GM23338 (cell line): Measurements from ENCODE around the gene C2orf68. TPM values are rescaled to one million over a fixed set of nuclear protein-coding genes. Genes with fewer than 3 reads are reported as not detected.

Experiments used
- ATAC-seq: fragments of 200-7000 bp; cut with Tn5 transposase; 3 replicates; pipeline ENCODE4 v1.9.1; 2020
- DNase-seq: peaks from one replicate; pipeline ENCODE4 v3.0.0-alpha.2; 2015; ENCODE audit warnings: low spot score
- H2AFZ ChIP-seq: fragments of 200-600 bp; sonication (generic); 2 replicates; pipeline ENCODE4 v1.8.0; 2016; ENCODE audit warnings: antibody characterized with exemption, mild to moderate bottlenecking, moderate library complexity
- H3F3A ChIP-seq: fragments of 200-600 bp; sonication (generic); replicated peaks from 2 replicates; pipeline ENCODE4 v1.8.0; 2017; ENCODE audit warnings: antibody characterized with exemption, mixed run types, low read depth
- H3K27ac ChIP-seq: fragments of 200-600 bp; sonication (generic); 2 replicates; pipeline ENCODE4 v1.6.1; 2016; ENCODE audit warnings: low read depth
- H3K27me3 ChIP-seq: fragments of 200-600 bp; sonication (generic); 2 replicates; pipeline ENCODE4 v1.8.0; 2016; ENCODE audit warnings: mild to moderate bottlenecking, mixed run types, moderate library complexity; ENCODE audit not compliant: insufficient read depth
- H3K36me3 ChIP-seq: fragments of 200-600 bp; sonication (generic); 2 replicates; pipeline ENCODE4 v1.8.0; 2016; ENCODE audit warnings: mild to moderate bottlenecking; ENCODE audit not compliant: insufficient read depth
- H3K4me1 ChIP-seq: fragments of 200-600 bp; sonication (generic); 2 replicates; pipeline ENCODE4 v1.8.0; 2016; ENCODE audit warnings: mild to moderate bottlenecking, moderate library complexity; ENCODE audit not compliant: insufficient read depth
- H3K4me2 ChIP-seq: fragments of 200-600 bp; sonication (generic); 2 replicates; pipeline ENCODE4 v1.7.1; 2017; ENCODE audit warnings: mixed run types
- H3K4me3 ChIP-seq: fragments of 200-600 bp; sonication (generic); 2 replicates; pipeline ENCODE4 v1.6.1; 2016; ENCODE audit warnings: mixed run types
- H3K79me2 ChIP-seq: fragments of 200-600 bp; sonication (generic); replicated peaks from 2 replicates; pipeline ENCODE4 v1.8.0; 2017; ENCODE audit warnings: mild to moderate bottlenecking; ENCODE audit not compliant: insufficient read depth
- H3K9me2 ChIP-seq: fragments of 200-600 bp; sonication (generic); 2 replicates; pipeline ENCODE4 v1.8.0; 2017; ENCODE audit not compliant: insufficient read depth
- H4K20me1 ChIP-seq: fragments of 200-600 bp; sonication (generic); replicated peaks from 2 replicates; pipeline ENCODE4 v1.8.0; 2017; ENCODE audit warnings: mild to moderate bottlenecking; ENCODE audit not compliant: insufficient read depth
- H3K27ac Mint-ChIP-seq: 2 replicates; pipeline ENCODE4 v1.8.0; 2020; ENCODE audit warnings: inconsistent platforms, mild to moderate bottlenecking, moderate library complexity, mixed read lengths
- H3K27me3 Mint-ChIP-seq: 3 replicates; pipeline ENCODE4 v1.8.0; 2022; ENCODE audit warnings: low read depth, mild to moderate bottlenecking, moderate library complexity, mixed read lengths, inconsistent platforms; ENCODE audit not compliant: insufficient read depth, poor library complexity
- H3K36me3 Mint-ChIP-seq: 3 replicates; pipeline ENCODE4 v1.8.0; 2021; ENCODE audit warnings: low read depth, mild to moderate bottlenecking, inconsistent platforms, moderate library complexity, mixed read lengths
- H3K4me1 Mint-ChIP-seq: 3 replicates; pipeline ENCODE4 v1.8.0; 2020; ENCODE audit warnings: mild to moderate bottlenecking, inconsistent platforms, mixed read lengths
- H3K4me3 Mint-ChIP-seq: 3 replicates; pipeline ENCODE4 v1.8.0; 2021; ENCODE audit warnings: moderate library complexity, mild to moderate bottlenecking, inconsistent platforms, mixed read lengths
- H3K9me3 Mint-ChIP-seq: 3 replicates; pipeline ENCODE4 v1.8.0; 2020; ENCODE audit warnings: moderate library complexity, mild to moderate bottlenecking, inconsistent platforms, mixed read lengths
- polyA plus RNA-seq: library from polyadenylated mRNA; unstranded; fragments of >200 nt; fragmentation: Nextera tagmentation; extraction: Ambion mirVana; gene quantifications from 2 replicates; pipeline ENCODE4 v1.2.1, GENCODE V29; 2016
- total RNA-seq: library from RNA; depleted of rRNA; stranded (reverse); fragments of >200 nt; shearing (Covaris generic); gene quantifications from 2 replicates; pipeline ENCODE4 v1.2.3, GENCODE V29; 2014
- TF ChIP-seq, protein P1 (sequence below), 2 experiments: fragments of 200-600 bp in 1 of 2; sonication (generic) in 1 of 2; conservative IDR thresholded peaks; 2 replicates each; pipeline versions ENCODE4 v1.5.1 to v1.6.1; 2016 to 2017; ENCODE audit warnings: antibody characterized with exemption in 2 of 2, low read depth in 2 of 2, mild to moderate bottlenecking in 2 of 2, moderate library complexity in 1 of 2
- TF ChIP-seq, protein P2 (sequence below): fragments of 250-450 bp; sonication (Bioruptor Pico); IDR thresholded peaks from 2 replicates; pipeline ENCODE4 v1.5.0; 2020; ENCODE audit warnings: mild to moderate bottlenecking, moderate library complexity
- TF ChIP-seq, protein P3 (sequence below): IDR thresholded peaks from 2 replicates; pipeline ENCODE4 v1.6.1; 2016; ENCODE audit warnings: antibody characterized with exemption

Gene C2orf68
- total and polyA plus RNA-seq, 2 experiments from 2014 or later: 26.8 to 76.4 TPM

DNA sequence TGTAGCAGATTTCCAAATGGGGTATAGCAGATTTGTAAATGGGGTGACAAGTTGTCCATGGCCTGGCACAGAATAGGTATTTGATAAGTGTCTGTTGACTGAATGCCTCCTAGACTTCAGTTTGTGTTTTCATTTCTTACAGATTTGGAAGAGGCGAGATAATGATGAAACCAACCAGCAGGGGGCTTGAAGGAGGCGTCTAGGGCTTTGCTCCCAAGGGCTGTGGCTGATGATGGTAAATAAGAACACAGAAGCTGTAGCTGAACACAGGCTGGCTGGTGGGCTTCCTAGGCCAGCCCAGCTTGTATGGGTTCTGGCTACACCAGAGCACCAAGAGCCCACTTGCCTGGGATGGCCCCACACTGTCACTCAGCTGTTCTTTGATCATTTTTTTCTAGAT lies 36.8 kb upstream of the C2orf68 start:
- Histone ChIP-seq H3K9me2 (no peaks in the 10 kb centered on the region), H3K4me1 (peaks cover under 1% of the 10 kb centered on the region; the same call in 1 of the 2 replicates), H3K4me2 (no peak overlapping the region), H2AFZ (no peak overlapping the region), H3K27me3 (no peaks in the 10 kb centered on the region), H3K36me3 (peaks cover 65% of the 10 kb centered on the region), H3F3A (0 out of 2 replicates have a peak, but pooled peaks cover 3% of the 10 kb centered on the region), H3K79me2 (no peaks in the 10 kb centered on the region), H3K27ac (no peak overlapping the region), H4K20me1 (peaks cover 4% of the 10 kb centered on the region), H3K4me3 (no peak overlapping the region)
- DNase-seq (peak; percentile 42), ATAC-seq (peak; percentile 38; the same call in 2 of the 3 replicates)
- H3K27me3 Mint-ChIP-seq: peaks cover 3% of the 10 kb centered on the region
- TF ChIP-seq, protein P1, sequence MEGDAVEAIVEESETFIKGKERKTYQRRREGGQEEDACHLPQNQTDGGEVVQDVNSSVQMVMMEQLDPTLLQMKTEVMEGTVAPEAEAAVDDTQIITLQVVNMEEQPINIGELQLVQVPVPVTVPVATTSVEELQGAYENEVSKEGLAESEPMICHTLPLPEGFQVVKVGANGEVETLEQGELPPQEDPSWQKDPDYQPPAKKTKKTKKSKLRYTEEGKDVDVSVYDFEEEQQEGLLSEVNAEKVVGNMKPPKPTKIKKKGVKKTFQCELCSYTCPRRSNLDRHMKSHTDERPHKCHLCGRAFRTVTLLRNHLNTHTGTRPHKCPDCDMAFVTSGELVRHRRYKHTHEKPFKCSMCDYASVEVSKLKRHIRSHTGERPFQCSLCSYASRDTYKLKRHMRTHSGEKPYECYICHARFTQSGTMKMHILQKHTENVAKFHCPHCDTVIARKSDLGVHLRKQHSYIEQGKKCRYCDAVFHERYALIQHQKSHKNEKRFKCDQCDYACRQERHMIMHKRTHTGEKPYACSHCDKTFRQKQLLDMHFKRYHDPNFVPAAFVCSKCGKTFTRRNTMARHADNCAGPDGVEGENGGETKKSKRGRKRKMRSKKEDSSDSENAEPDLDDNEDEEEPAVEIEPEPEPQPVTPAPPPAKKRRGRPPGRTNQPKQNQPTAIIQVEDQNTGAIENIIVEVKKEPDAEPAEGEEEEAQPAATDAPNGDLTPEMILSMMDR (conservative IDR thresholded peaks at IDR 0.05; ENCODE audit: low read depth in 2 of 2): peak; percentile 37 to 46
- TF ChIP-seq, protein P2, sequence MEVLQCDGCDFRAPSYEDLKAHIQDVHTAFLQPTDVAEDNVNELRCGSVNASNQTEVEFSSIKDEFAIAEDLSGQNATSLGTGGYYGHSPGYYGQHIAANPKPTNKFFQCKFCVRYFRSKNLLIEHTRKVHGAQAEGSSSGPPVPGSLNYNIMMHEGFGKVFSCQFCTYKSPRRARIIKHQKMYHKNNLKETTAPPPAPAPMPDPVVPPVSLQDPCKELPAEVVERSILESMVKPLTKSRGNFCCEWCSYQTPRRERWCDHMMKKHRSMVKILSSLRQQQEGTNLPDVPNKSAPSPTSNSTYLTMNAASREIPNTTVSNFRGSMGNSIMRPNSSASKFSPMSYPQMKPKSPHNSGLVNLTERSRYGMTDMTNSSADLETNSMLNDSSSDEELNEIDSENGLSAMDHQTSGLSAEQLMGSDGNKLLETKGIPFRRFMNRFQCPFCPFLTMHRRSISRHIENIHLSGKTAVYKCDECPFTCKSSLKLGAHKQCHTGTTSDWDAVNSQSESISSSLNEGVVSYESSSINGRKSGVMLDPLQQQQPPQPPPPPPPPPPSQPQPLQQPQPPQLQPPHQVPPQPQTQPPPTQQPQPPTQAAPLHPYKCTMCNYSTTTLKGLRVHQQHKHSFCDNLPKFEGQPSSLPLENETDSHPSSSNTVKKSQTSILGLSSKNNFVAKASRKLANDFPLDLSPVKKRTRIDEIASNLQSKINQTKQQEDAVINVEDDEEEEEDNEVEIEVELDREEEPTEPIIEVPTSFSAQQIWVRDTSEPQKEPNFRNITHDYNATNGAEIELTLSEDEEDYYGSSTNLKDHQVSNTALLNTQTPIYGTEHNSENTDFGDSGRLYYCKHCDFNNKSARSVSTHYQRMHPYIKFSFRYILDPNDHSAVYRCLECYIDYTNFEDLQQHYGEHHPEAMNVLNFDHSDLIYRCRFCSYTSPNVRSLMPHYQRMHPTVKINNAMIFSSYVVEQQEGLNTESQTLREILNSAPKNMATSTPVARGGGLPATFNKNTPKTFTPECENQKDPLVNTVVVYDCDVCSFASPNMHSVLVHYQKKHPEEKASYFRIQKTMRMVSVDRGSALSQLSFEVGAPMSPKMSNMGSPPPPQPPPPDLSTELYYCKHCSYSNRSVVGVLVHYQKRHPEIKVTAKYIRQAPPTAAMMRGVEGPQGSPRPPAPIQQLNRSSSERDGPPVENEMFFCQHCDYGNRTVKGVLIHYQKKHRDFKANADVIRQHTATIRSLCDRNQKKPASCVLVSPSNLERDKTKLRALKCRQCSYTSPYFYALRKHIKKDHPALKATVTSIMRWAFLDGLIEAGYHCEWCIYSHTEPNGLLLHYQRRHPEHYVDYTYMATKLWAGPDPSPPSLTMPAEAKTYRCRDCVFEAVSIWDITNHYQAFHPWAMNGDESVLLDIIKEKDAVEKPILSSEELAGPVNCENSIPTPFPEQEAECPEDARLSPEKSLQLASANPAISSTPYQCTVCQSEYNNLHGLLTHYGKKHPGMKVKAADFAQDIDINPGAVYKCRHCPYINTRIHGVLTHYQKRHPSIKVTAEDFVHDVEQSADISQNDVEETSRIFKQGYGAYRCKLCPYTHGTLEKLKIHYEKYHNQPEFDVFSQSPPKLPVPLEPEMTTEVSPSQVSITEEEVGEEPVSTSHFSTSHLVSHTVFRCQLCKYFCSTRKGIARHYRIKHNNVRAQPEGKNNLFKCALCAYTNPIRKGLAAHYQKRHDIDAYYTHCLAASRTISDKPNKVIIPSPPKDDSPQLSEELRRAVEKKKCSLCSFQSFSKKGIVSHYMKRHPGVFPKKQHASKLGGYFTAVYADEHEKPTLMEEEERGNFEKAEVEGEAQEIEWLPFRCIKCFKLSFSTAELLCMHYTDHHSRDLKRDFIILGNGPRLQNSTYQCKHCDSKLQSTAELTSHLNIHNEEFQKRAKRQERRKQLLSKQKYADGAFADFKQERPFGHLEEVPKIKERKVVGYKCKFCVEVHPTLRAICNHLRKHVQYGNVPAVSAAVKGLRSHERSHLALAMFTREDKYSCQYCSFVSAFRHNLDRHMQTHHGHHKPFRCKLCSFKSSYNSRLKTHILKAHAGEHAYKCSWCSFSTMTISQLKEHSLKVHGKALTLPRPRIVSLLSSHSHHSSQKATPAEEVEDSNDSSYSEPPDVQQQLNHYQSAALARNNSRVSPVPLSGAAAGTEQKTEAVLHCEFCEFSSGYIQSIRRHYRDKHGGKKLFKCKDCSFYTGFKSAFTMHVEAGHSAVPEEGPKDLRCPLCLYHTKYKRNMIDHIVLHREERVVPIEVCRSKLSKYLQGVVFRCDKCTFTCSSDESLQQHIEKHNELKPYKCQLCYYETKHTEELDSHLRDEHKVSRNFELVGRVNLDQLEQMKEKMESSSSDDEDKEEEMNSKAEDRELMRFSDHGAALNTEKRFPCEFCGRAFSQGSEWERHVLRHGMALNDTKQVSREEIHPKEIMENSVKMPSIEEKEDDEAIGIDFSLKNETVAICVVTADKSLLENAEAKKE (CRISPR knock-in tag): no peak
- TF ChIP-seq, protein P3, sequence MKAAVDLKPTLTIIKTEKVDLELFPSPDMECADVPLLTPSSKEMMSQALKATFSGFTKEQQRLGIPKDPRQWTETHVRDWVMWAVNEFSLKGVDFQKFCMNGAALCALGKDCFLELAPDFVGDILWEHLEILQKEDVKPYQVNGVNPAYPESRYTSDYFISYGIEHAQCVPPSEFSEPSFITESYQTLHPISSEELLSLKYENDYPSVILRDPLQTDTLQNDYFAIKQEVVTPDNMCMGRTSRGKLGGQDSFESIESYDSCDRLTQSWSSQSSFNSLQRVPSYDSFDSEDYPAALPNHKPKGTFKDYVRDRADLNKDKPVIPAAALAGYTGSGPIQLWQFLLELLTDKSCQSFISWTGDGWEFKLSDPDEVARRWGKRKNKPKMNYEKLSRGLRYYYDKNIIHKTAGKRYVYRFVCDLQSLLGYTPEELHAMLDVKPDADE: no peak
- no peak overlapping the region for H3K4me3 Mint-ChIP-seq
- no peak overlapping the region for H3K27ac Mint-ChIP-seq
- peaks cover 85% of the 10 kb centered on the region for H3K36me3 Mint-ChIP-seq
- H3K4me1 Mint-ChIP-seq: no peaks in the 10 kb centered on the region; the same call in 2 of the 3 replicates
- H3K9me3 Mint-ChIP-seq: no peaks in the 10 kb centered on the region
